Esophagus squamous epithelium (tissue), 5 donors: ENCODE data around the gene P2RY6. TPM values are rescaled to one million over a fixed set of nuclear protein-coding genes. Genes with fewer than 3 reads are reported as not detected.

Experiments
- DNase-seq: peaks from one replicate; lab custom pipeline; 2025; lab: John Stamatoyannopoulos, UW
- H3K27ac ChIP-seq, 4 donors: fragments of 200-600 bp; sonication (generic); one replicate each; pipeline ENCODE4 v1.5.1; 2016 to 2019; ENCODE audit warnings: mild to moderate bottlenecking in 1 of 4
- H3K27me3 ChIP-seq, 4 donors: fragments of 200-600 bp; sonication (generic); 1 replicate in 3 of 4; 2 replicates in 1 of 4; pipeline versions ENCODE4 v1.5.1 to v1.6.0; 2017 to 2021; ENCODE audit warnings: antibody characterized with exemption in 1 of 4
- H3K36me3 ChIP-seq, 3 donors: fragments of 200-600 bp; sonication (generic); one replicate each; pipeline ENCODE4 v1.5.1; 2016 to 2019
- H3K4me1 ChIP-seq, 3 donors: fragments of 200-600 bp; sonication (generic); one replicate each; pipeline ENCODE4 v1.5.1; 2017 to 2019
- H3K4me3 ChIP-seq, 4 donors: fragments of 200-600 bp; sonication (generic); 1 replicate in 3 of 4; 2 replicates in 1 of 4; pipeline ENCODE4 v1.5.1; 2016 to 2019; ENCODE audit warnings: mild to moderate bottlenecking in 2 of 4, moderate library complexity in 1 of 4
- H3K9me3 ChIP-seq, 3 donors: fragments of 200-600 bp; sonication (generic); one replicate each; pipeline ENCODE4 v1.5.1; 2016 to 2019
- CTCF ChIP-seq, 6 experiments: fragments of 450-650 bp in 4 of 6; fragments of 200-600 bp in 2 of 6; sonication (generic) in 2 of 6; IDR thresholded peaks; one replicate each; pipeline ENCODE4 v1.5.1; 2016 to 2019; ENCODE audit warnings: antibody characterized with exemption in 6 of 6, mild to moderate bottlenecking in 4 of 6, moderate library complexity in 4 of 6
- POLR2A ChIP-seq, 4 donors: fragments of 450-650 bp; IDR thresholded peaks; one replicate each; pipeline ENCODE4 v1.6.1; 2017; ENCODE audit warnings: antibody characterized with exemption in 4 of 4, mild to moderate bottlenecking in 4 of 4, moderate library complexity in 3 of 4
- WGBS, 2 donors: methylation state at CpG; one replicate each; pipeline ENCODE4 v1.1.5; 2018; 5-methylcytosine and 5-hydroxymethylcytosine counted together
- intact Hi-C: fragments of 100-400 bp; cut with DNase I; formaldehyde crosslinking; loops from one replicate; pipeline ENCODE4 v1.15.0; 2022
- total RNA-seq, 4 donors: library from RNA; depleted of rRNA; stranded (reverse); fragments of >200 nt; gene quantifications; one replicate each; pipeline ENCODE4 v1.1.0, GENCODE V29; 2016
- donor health status: DM: yes; HTN: yes; CAD: no.

Gene P2RY6
- total RNA-seq, 4 donors from 2014 or later = 0.26 to 3.6 (median 1.3) TPM

GRCh38 chr11:73246303-73246702 is 25.8 kb upstream of the P2RY6 start:
- no peaks in the 10 kb centered on the region for H3K27me3 ChIP-seq
- H3K27ac ChIP-seq = no peak overlapping the region
- intact Hi-C loops = no loop called here
- DNase-seq = no peak
- H3K36me3 ChIP-seq = peaks cover 0 to 14% (median 0%) of the 10 kb centered on the region in 3 donors
- no peaks in the 10 kb centered on the region for H3K9me3 ChIP-seq
- WGBS, 2 donors = 72 to 79% methylated on average over 2 of the region's 2 CpGs
- peaks cover 3 to 11% (median 10%) of the 10 kb centered on the region in 3 donors for H3K4me1 ChIP-seq
- H3K4me3 ChIP-seq = no peak overlapping the region
- no peak for TF ChIP-seq CTCF (IDR thresholded peaks at IDR 0.05)
- no peak for TF ChIP-seq POLR2A (IDR thresholded peaks at IDR 0.05)

GRCh38 chr11:73248526-73249185 is 23.5 kb upstream of the P2RY6 start:
- intact Hi-C loops = no loop called here
- Histone ChIP-seq H3K27ac (no peak overlapping the region), H3K4me1 (no peaks in the 10 kb centered on the region), H3K36me3 (peaks cover 0 to 3% (median 0%) of the 10 kb centered on the region in 3 donors), H3K9me3 (no peaks in the 10 kb centered on the region), H3K27me3 (no peaks in the 10 kb centered on the region), H3K4me3 (no peak overlapping the region)
- DNase-seq = no peak
- 100% methylated on average over 3 of the region's 3 CpGs for WGBS, 2 donors
- TF ChIP-seq POLR2A (IDR thresholded peaks at IDR 0.05) (no peak), CTCF (IDR thresholded peaks at IDR 0.05) (no peak)

- Histone ChIP-seq H3K36me3 (no peaks in the 10 kb centered on the region), H3K9me3 (no peaks in the 10 kb centered on the region), H3K27me3 (no peaks in the 10 kb centered on the region), H3K27ac (no peak overlapping the region), H3K4me1 (no peaks in the 10 kb centered on the region), H3K4me3 (no peak overlapping the region)
- TF ChIP-seq POLR2A (IDR thresholded peaks at IDR 0.05) (no peak), CTCF (IDR thresholded peaks at IDR 0.05) (no peak)
- 75 to 83% methylated on average over 5 of the region's 5 CpGs for WGBS, 2 donors
- DNase-seq = no peak
- intact Hi-C loops = no loop called here
These were observed 22.8 kb upstream of the P2RY6 start for GRCh38 chr11:73249304-73249703.

- 86 to 92% methylated on average over 11 of the region's 11 CpGs for WGBS, 2 donors
- no peak overlapping the region for H3K27ac ChIP-seq
- H3K4me1 ChIP-seq = no peaks in the 10 kb centered on the region
- DNase-seq = no peak
- no peak overlapping the region for H3K4me3 ChIP-seq
- H3K9me3 ChIP-seq = no peaks in the 10 kb centered on the region
- intact Hi-C loops = no loop called here
- H3K36me3 ChIP-seq = no peaks in the 10 kb centered on the region
- no peak for TF ChIP-seq POLR2A (IDR thresholded peaks at IDR 0.05)
- no peak for TF ChIP-seq CTCF (IDR thresholded peaks at IDR 0.05)
- H3K27me3 ChIP-seq = no peaks in the 10 kb centered on the region
These were observed 22.0 kb upstream of the P2RY6 start for GRCh38 chr11:73249853-73250783.
